Measurements from ENCODE around the gene IFNA17. TPM values are rescaled to one million over a fixed set of nuclear protein-coding genes. Genes with fewer than 3 reads are reported as not detected.
"Not testable (repeated sequence)": the region's sequence is repeated elsewhere in the genome, so short reads cannot be mapped to it uniquely, and the experiment has no call there.

The IFNA17 gene
- not detected in 2 replicates for total RNA-seq

- intact Hi-C loops (cut with micrococcal nuclease) = no loop called here
Measured at GRCh38 chr9:21228122-21228521, at the start of gene IFNA17. Gene IFNA17, minus strand, starts transcription at chr9:21228222. Its CDS starts 49 bp downstream, at chr9:21228173.

- intact Hi-C loops (cut with micrococcal nuclease) = no loop called here
Measured at GRCh38 chr9:21268347-21268657, 40.3 kb upstream of the IFNA17 start.

DNA sequence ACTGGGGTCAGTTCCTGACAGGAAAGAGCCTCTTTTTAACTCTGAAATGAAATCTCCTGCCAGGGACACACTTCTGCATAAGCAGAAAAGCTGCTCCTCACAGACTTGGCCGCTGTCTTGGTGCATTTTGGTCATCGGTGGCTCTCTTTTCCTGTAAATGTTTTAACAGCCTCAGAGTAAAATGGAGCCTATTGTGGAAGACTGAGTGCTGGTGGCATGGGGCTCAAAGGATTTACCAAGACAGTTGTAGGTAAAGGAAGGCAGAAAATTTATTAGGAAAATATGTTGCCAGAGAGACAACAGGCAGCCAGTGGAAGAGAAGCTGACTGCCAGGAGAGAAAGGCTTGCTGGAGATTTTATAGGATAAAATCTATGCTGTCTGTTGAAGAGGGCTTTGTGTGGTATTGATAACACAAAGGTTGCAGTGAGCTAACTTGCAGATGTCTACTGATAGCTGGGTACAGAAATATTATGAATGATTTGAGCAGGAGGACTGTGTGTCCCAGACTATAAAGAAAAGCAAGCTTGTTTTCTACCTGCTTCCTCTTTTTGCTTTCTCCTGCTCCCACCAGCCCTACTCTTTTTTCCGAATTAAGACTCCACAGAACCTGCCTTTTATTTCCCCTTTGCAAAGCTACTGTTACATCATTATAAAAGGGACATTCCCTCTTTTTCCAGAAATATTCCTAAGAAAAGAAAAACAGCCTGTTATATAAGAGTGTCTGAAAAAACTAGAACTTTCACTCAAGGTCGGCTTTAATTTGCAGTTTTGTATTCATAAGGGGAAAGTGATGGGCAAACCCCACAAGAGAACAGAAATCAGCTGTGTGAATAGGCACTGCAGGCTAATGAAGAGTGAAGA, 39.7 kb upstream of the IFNA17 start:
- intact Hi-C loops (cut with micrococcal nuclease) = no loop called here

GRCh38 chr9:21266733-21267484, 38.9 kb upstream of the IFNA17 start:
- intact Hi-C loops (cut with micrococcal nuclease) = no loop called here

- intact Hi-C loops (cut with micrococcal nuclease) = no loop called here
Measured at GRCh38 chr9:21265421-21266189, 37.6 kb upstream of the IFNA17 start.

- intact Hi-C loops (cut with micrococcal nuclease) = no loop called here
Measured at GRCh38 chr9:21255538-21256212, 27.7 kb upstream of the IFNA17 start.

DNA sequence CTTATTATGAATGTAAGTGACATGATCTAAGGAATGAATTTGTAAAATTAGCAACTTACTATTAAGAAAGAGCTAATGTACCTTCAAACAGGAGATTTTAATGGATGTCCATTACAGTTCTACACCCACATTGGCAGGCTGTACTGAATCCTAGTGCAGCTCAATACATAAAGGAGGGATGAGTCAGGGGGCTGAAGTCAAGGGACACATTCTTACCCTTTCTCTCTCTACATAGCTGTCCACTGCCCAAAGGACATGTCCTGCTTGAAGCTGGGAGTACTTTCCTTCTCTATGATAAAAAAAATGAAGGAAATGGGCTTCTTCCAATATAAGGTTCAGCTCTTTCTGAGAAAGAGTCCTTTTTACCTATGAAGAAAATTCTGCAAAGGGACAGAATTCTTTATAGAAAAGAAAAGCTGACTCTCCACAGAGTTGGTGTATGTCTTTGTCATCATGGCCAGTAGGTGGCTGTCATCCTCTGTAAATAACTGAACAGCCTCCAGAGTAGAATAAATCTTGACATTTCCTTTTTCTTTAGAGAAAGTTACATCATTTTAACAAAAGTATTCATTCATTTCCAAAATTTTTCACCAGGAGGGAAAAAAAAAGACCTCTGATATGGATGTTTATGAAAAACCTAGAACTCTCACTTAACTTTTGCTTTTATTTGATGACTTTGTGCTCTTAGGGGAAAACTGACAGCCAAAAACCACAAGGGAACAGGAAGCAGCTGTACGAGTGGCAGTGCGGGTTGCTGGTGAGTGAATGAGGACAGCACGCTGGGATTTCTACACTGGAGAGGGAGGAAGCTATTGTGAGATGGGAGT, 24.9 kb upstream of the IFNA17 start:
- intact Hi-C loops (cut with micrococcal nuclease) = loop anchor here (5.0 kb wide), 2 partner anchors 144 to 204 kb away; no protein-coding TSS in a partner anchor

GRCh38 chr9:21251638-21252037, 23.6 kb upstream of the IFNA17 start:
- intact Hi-C loops (cut with micrococcal nuclease) = loop anchor here (5.0 kb wide), 2 partner anchors 146 to 206 kb away; no protein-coding TSS in a partner anchor

DNA sequence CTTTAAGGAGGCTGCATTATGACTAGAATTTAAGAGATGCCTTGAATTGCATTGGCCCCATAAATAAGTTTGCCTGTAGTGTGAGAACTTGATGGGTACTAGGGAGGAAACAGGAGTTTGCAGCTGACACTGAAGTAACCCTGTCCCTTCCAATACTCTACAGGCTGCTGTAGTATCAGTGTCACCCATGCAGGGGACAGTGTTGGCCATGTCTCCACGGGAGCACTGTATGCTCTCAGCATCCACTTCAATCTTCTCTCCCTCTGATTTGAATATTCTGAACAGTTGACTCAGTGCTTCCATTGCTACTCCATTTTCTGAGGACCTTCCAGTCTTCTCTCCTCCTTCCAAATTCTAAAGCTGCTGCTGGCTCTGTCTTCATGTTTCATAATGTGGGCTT, 23.2 kb upstream of the IFNA17 start:
- intact Hi-C loops (cut with micrococcal nuclease) = loop anchor here (5.0 kb wide), 2 partner anchors 146 to 206 kb away; no protein-coding TSS in a partner anchor

DNA sequence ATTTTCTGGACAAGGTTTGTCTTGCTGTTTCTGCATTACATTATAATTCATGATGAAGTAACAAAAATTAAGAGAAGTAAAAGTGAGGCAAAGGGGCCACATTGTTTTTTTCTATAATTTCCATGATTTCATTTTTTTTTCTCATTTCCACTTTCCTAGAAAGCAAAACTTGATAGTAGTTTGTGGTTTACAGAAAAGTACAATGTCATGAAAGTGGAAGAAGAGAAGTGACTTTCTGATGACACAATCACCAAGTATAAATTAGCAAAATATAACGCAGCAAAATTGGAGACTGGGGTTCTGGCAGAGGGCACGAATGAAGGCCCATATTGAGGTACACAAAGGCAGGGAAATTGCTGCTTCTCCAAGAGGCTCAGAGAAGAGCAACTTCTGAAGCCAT, 16.8 kb upstream of the IFNA17 start:
- intact Hi-C loops (cut with micrococcal nuclease) = no loop called here

DNA sequence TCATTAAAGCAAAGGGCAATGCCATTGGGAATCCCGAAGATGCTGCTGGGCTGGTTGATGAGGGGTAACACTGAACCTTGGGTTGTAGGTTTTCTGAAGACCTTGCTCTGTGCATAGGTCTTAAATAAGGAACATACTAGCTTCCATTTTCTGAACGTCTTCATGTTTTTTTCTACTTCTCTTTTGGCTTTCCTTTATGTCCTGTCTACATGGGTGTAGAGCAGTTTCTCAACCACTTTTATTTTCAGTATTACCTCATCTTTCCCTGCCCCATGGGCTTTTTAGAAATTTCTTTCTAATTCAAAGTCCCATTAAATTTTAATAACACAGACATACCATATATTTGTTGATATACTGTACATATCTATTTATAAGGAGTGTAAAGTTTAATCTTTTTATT, 11.9 kb upstream of the IFNA17 start, which contains the start of gene IFNA14:
IFNA14 (minus strand) TSS at position 95 of the 400 bp plus-strand sequence; CDS start at position 25, 70 bp downstream.
- intact Hi-C loops (cut with micrococcal nuclease) = loop anchor here (5.0 kb wide), 1 partner anchor 87 kb away; no protein-coding TSS in a partner anchor

DNA sequence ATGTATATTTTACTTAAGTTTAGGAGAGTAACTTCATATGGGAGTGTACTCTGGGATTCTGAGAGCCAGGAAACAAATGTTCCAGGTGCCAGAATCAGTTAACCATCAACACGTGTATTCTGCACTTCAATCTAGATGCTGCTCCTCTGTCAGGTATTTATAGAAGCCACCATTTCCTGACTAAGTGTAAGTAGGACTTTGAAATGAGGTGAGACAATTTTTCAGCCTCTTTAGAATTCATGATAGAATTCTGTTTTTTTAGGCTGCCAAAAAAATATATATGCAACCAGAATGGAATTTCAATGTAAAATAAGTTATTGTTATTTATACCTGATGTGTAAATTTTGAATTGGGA, 8.3 kb upstream of the IFNA17 start:
- intact Hi-C loops (cut with micrococcal nuclease) = loop anchor here (5.0 kb wide), 1 partner anchor 91 kb away; no protein-coding TSS in a partner anchor

DNA sequence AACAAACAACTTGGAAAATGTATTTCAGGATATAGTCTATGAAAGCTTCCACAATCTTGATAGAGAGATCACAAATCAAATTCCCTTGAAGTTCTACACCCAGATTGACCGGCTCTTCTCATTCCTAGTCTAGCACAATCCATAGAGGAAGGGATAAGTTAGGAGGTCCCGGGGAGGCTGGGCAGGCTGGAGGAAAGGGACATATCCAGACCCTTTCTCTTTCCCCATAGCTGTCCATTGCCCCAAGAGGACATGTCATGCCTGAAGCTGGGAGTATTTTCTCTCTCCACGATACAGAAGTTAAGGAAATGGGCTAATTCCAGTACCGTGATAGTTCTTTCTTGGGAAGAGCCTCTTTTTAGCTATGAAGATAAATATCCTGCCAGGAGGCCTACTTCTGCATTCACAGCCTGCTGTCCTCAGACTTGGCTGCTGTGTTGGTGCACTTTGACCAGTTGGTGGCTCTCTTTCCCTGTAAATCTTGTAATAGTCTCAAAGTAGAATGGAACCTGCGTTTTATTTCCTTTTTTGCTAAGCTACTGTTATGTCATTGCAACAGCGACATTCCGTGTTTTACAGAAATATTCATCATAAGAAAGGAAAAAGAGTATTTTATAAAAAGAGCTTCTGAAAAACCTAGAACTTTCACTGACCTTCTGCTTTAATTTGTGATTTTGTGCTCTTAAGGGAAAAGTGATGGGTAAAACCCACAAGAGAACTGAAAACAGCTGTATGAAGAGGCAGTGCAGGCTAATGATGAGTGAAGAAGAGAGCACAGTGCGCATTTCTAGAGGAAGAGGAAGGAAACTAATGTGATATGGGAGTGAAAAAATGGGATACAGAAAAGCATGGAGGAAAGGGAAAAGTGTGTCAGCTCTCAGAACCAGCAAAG, 7.7 kb upstream of the IFNA17 start:
- intact Hi-C loops (cut with micrococcal nuclease) = loop anchor here (1.0 to 5.0 kb wide), 4 partner anchors 92 to 554 kb away; no protein-coding TSS in a partner anchor

DNA sequence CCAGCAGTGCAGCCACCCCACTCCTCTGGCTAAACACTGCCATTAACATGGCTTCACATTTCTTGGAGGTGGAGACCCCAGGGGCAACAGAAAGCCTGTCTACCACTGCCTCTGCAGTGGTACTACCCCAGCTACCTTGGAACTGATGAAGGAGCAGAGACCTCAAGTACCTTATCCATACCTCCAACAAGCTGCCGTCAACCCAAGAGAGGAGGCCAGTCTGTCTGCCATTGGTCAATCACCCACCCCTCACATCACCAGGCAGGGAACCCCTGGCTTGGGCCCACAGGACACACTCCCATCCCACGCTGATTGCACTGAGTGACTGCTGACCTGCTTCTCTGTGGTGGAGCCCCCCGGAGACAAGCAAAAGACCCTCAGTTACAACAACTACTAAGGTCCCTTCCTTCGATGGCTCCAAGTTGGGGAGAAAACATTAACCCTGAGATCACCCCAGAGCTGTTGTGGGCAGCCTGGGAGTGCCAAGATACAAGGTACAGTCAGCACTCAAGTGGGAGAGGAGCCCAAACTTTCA, 6.2 kb upstream of the IFNA17 start:
- intact Hi-C loops (cut with micrococcal nuclease) = loop anchor here (2.0 kb wide), 1 partner anchor 165 kb away; no protein-coding TSS in a partner anchor

- intact Hi-C loops (cut with micrococcal nuclease) = no loop called here
Measured at GRCh38 chr9:21233258-21233657, 5.2 kb upstream of the IFNA17 start.

GRCh38 chr9:21217211-21217610, 10.8 kb downstream of the IFNA17 start, which contains the start of gene IFNA16:
Gene IFNA16, minus strand, starts transcription at chr9:21217311. Its CDS starts 6 bp downstream, at chr9:21217305.
- intact Hi-C loops (cut with micrococcal nuclease) = not testable (repeated sequence)

DNA sequence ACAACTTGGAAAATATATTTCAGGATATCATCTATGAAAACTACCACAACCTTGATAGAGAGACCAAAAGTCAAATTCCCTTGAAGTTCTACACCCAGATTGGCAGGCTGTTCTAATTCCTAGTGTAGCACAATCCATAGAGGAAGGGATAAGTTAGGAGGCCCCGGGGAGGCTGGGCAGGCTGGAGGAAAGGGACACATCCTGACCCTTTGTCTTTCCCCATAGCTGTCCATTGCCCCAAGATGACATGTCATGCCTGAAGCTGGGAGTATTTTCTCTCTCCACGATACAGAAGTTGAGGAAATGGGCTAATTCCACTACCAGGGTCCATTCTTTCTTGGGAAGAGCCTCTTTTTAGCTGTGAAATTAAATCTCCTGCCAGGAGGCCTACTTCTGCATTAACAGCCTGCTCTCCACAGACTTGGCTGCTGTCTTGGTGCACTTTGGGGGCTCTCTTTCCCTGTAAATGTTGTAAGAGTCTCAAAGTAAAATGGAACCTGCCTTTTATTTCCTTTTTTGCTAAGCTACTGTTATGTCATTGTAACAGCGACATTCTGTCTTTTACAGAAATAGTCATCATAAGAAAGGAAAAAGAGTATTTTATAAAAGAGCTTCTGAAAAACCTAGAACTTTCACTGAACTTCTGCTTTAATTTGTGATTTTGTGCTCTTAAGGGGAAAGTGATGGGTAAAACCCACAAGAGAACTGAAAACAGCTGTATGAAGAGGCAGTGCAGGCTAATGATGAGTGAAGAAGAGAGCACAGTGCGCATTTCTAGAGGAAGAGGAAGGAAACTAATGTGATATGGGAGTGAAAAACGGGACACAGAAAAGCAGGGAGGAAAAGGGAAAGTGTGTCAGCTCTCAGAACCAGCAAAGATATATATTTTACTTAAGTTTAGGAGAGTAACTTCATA, 14.4 kb downstream of the IFNA17 start:
- intact Hi-C loops (cut with micrococcal nuclease) = loop anchor here (1.0 kb wide), 2 partner anchors 242 to 576 kb away; no protein-coding TSS in a partner anchor
